Osteocyte (in vitro differentiated cells): ENCODE data around the gene CALM3. TPM values are rescaled to one million over a fixed set of nuclear protein-coding genes. Genes with fewer than 3 reads are reported as not detected.

Experiments used
- DNase-seq: peaks from one replicate; pipeline ENCODE4 v3.0.0; 2021; ENCODE audit warnings: mixed read lengths; ENCODE audit not compliant: unreplicated experiment; ENCODE audit errors: extremely low spot score
- H3K27ac Mint-ChIP-seq: one replicate; pipeline ENCODE4 v1.8.0; 2021; ENCODE audit warnings: mild to moderate bottlenecking, mixed read lengths; ENCODE audit not compliant: unreplicated experiment
- H3K27me3 Mint-ChIP-seq: one replicate; pipeline ENCODE4 v1.8.0; 2021; ENCODE audit warnings: mixed read lengths; ENCODE audit not compliant: unreplicated experiment
- H3K36me3 Mint-ChIP-seq: one replicate; pipeline ENCODE4 v1.8.0; 2021; ENCODE audit warnings: mixed read lengths; ENCODE audit not compliant: unreplicated experiment
- H3K4me1 Mint-ChIP-seq: one replicate; pipeline ENCODE4 v1.8.0; 2021; ENCODE audit warnings: mixed read lengths; ENCODE audit not compliant: unreplicated experiment
- H3K4me3 Mint-ChIP-seq: one replicate; pipeline ENCODE4 v1.8.0; 2021; ENCODE audit warnings: mild to moderate bottlenecking, moderate library complexity, mixed read lengths; ENCODE audit not compliant: unreplicated experiment
- H3K9me3 Mint-ChIP-seq: one replicate; pipeline ENCODE4 v1.8.0; 2021; ENCODE audit warnings: mixed read lengths; ENCODE audit not compliant: unreplicated experiment
- total RNA-seq: library from RNA; stranded (reverse); gene quantifications from 2 replicates; pipeline ENCODE4 v1.2.1, GENCODE V29; 2021
- TF ChIP-seq, protein P1 (sequence below): fragments of 200-600 bp; sonication (generic); IDR thresholded peaks from 2 replicates; pipeline ENCODE4 v1.5.0; 2021; ENCODE audit warnings: antibody characterized with exemption, mild to moderate bottlenecking, moderate library complexity

CALM3 gene
- total RNA-seq, 1 donor from 2014 or later, result 168 TPM

DNA sequence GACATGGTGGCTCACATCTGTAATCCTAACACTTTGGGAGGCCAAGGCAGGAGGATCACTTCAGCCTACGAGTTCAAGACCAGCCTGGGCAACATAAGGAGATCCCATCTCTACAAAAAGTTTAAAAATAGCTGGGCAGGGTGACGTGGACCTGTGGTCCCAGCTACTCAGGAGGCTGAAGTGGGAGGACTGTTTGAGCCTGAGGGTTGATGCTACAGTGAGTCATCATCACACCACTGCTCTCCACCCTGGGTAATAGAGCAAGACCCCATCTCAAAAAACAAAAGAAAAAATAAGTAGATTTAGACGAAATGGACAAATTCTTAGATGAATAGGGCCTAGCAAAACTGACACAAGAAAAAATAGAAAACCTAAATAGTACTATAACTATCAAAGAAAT lies 45.3 kb downstream of the CALM3 start:
- Mint-ChIP-seq H3K4me3 (no peak overlapping the region), H3K4me1 (no peaks in the 10 kb centered on the region), H3K27me3 (no peaks in the 10 kb centered on the region)

GRCh38 chr19:46648060-46648960 lies 47.2 kb downstream of the CALM3 start:
- no peaks in the 10 kb centered on the region for H3K9me3 Mint-ChIP-seq
- no peak overlapping the region for H3K27ac Mint-ChIP-seq
- H3K36me3 Mint-ChIP-seq, result peaks cover 6% of the 10 kb centered on the region
- H3K4me3 Mint-ChIP-seq, result no peak overlapping the region
- TF ChIP-seq, protein P1, sequence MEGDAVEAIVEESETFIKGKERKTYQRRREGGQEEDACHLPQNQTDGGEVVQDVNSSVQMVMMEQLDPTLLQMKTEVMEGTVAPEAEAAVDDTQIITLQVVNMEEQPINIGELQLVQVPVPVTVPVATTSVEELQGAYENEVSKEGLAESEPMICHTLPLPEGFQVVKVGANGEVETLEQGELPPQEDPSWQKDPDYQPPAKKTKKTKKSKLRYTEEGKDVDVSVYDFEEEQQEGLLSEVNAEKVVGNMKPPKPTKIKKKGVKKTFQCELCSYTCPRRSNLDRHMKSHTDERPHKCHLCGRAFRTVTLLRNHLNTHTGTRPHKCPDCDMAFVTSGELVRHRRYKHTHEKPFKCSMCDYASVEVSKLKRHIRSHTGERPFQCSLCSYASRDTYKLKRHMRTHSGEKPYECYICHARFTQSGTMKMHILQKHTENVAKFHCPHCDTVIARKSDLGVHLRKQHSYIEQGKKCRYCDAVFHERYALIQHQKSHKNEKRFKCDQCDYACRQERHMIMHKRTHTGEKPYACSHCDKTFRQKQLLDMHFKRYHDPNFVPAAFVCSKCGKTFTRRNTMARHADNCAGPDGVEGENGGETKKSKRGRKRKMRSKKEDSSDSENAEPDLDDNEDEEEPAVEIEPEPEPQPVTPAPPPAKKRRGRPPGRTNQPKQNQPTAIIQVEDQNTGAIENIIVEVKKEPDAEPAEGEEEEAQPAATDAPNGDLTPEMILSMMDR, result no peak
- no peak for DNase-seq
- H3K27me3 Mint-ChIP-seq, result no peaks in the 10 kb centered on the region
- H3K4me1 Mint-ChIP-seq, result no peaks in the 10 kb centered on the region

More for the DNA sequence above, 45.3 kb downstream of the CALM3 start:
- no peak for DNase-seq
- TF ChIP-seq, protein P1, result no peak
- Mint-ChIP-seq H3K27ac (no peak overlapping the region), H3K36me3 (peaks cover 6% of the 10 kb centered on the region), H3K9me3 (no peaks in the 10 kb centered on the region)

GRCh38 chr19:46648961-46649960 lies 48.1 kb downstream of the CALM3 start:
- DNase-seq, result no peak
- peaks cover under 1% of the 10 kb centered on the region for H3K4me1 Mint-ChIP-seq
- H3K9me3 Mint-ChIP-seq, result no peaks in the 10 kb centered on the region
- no peak overlapping the region for H3K27ac Mint-ChIP-seq
- H3K36me3 Mint-ChIP-seq, result peaks cover 6% of the 10 kb centered on the region
- H3K4me3 Mint-ChIP-seq, result no peak overlapping the region
- no peaks in the 10 kb centered on the region for H3K27me3 Mint-ChIP-seq
- TF ChIP-seq, protein P1, result no peak

GRCh38 chr19:46650445-46650844 lies 49.3 kb downstream of the CALM3 start:
- no peak overlapping the region for H3K27ac Mint-ChIP-seq
- TF ChIP-seq, protein P1, result no peak
- no peak overlapping the region for H3K4me3 Mint-ChIP-seq
- peaks cover 6% of the 10 kb centered on the region for H3K36me3 Mint-ChIP-seq
- H3K27me3 Mint-ChIP-seq, result no peaks in the 10 kb centered on the region
- H3K4me1 Mint-ChIP-seq, result peaks cover 4% of the 10 kb centered on the region
- no peaks in the 10 kb centered on the region for H3K9me3 Mint-ChIP-seq
- DNase-seq, result no peak
